Chondrocyte (in vitro differentiated cells): ENCODE measurements around the gene MAML2. TPM values are rescaled to one million over a fixed set of nuclear protein-coding genes. Genes with fewer than 3 reads are reported as not detected.
A peak's percentile ranks its signal among the peaks of the same experiment; 100 is the strongest.

ENCODE experiments used
- DNase-seq: peaks from one replicate; pipeline ENCODE4 v3.0.0; 2021; ENCODE audit warnings: mixed read lengths, low spot score
- H3K27ac Mint-ChIP-seq: one replicate; pipeline ENCODE4 v1.8.0; 2021; ENCODE audit warnings: mild to moderate bottlenecking, moderate library complexity, mixed read lengths; ENCODE audit not compliant: unreplicated experiment
- H3K27me3 Mint-ChIP-seq: 2 replicates; pipeline ENCODE4 v1.8.0; 2021; ENCODE audit warnings: low read depth, mixed read lengths
- H3K36me3 Mint-ChIP-seq: 2 replicates; pipeline ENCODE4 v1.8.0; 2021; ENCODE audit warnings: low read depth, mixed read lengths
- H3K4me1 Mint-ChIP-seq: 2 replicates; pipeline ENCODE4 v1.8.0; 2021; ENCODE audit warnings: low read depth, mild to moderate bottlenecking, mixed read lengths
- H3K4me3 Mint-ChIP-seq: one replicate; pipeline ENCODE4 v1.8.0; 2021; ENCODE audit warnings: mild to moderate bottlenecking, moderate library complexity, mixed read lengths; ENCODE audit not compliant: unreplicated experiment
- H3K9me3 Mint-ChIP-seq: 2 replicates; pipeline ENCODE4 v1.8.0; 2021; ENCODE audit warnings: low read depth, mixed read lengths
- CTCF ChIP-seq: fragments of 200-600 bp; sonication (generic); IDR thresholded peaks from 2 replicates; pipeline ENCODE4 v1.5.0; 2021; ENCODE audit warnings: antibody characterized with exemption, mild to moderate bottlenecking, moderate library complexity
- total RNA-seq: library from RNA; stranded (reverse); gene quantifications from 3 replicates; pipeline ENCODE4 v1.2.1, GENCODE V29; 2021

The MAML2 gene
- total RNA-seq, 1 donor from 2014 or later: 19.0 TPM

GRCh38 chr11:96056576-96056975 lies 286.4 kb downstream of the MAML2 start:
- Mint-ChIP-seq H3K27ac (no peak overlapping the region), H3K9me3 (no peaks in the 10 kb centered on the region), H3K4me1 (peaks cover 70% of the 10 kb centered on the region), H3K4me3 (no peak overlapping the region), H3K36me3 (peaks cover 2% of the 10 kb centered on the region), H3K27me3 (no peaks in the 10 kb centered on the region)
- no peak for TF ChIP-seq CTCF
- no peak for DNase-seq

- TF ChIP-seq CTCF: no peak
- Mint-ChIP-seq H3K27ac (peak overlapping the region; percentile 74), H3K4me3 (no peak overlapping the region), H3K9me3 (no peaks in the 10 kb centered on the region), H3K27me3 (no peaks in the 10 kb centered on the region), H3K4me1 (peaks cover 63% of the 10 kb centered on the region), H3K36me3 (peaks cover 2% of the 10 kb centered on the region)
- no peak for DNase-seq
Measured at GRCh38 chr11:96055706-96056387, 287.1 kb downstream of the MAML2 start.

- peaks cover 65% of the 10 kb centered on the region for H3K4me1 Mint-ChIP-seq
- H3K4me3 Mint-ChIP-seq: no peak overlapping the region
Measured at GRCh38 chr11:96054870-96055705, 287.9 kb downstream of the MAML2 start.

GRCh38 chr11:96052921-96053651 lies 289.9 kb downstream of the MAML2 start:
- peak overlapping the region; percentile 82 for H3K27ac Mint-ChIP-seq
- no peak for DNase-seq
- H3K27me3 Mint-ChIP-seq: no peaks in the 10 kb centered on the region
- TF ChIP-seq CTCF: no peak
- H3K36me3 Mint-ChIP-seq: no peaks in the 10 kb centered on the region
- H3K9me3 Mint-ChIP-seq: no peaks in the 10 kb centered on the region
- no peak overlapping the region for H3K4me3 Mint-ChIP-seq
- H3K4me1 Mint-ChIP-seq: peaks cover 67% of the 10 kb centered on the region

More at GRCh38 chr11:96054870-96055705, 287.9 kb downstream of the MAML2 start:
- Mint-ChIP-seq H3K27me3 (no peaks in the 10 kb centered on the region), H3K36me3 (peaks cover 2% of the 10 kb centered on the region), H3K9me3 (no peaks in the 10 kb centered on the region), H3K27ac (peak overlapping the region; percentile 74)
- TF ChIP-seq CTCF: peak; percentile 87
- DNase-seq: no peak

GRCh38 chr11:96051820-96052219 lies 291.2 kb downstream of the MAML2 start:
- H3K27me3 Mint-ChIP-seq: no peaks in the 10 kb centered on the region
- no peak for TF ChIP-seq CTCF
- no peaks in the 10 kb centered on the region for H3K9me3 Mint-ChIP-seq
- H3K4me1 Mint-ChIP-seq: peaks cover 62% of the 10 kb centered on the region
- no peaks in the 10 kb centered on the region for H3K36me3 Mint-ChIP-seq
- no peak for DNase-seq
- H3K27ac Mint-ChIP-seq: no peak overlapping the region
- H3K4me3 Mint-ChIP-seq: no peak overlapping the region
